ENCODE results near the gene TPM1. TPM values are rescaled to one million over a fixed set of nuclear protein-coding genes. Genes with fewer than 3 reads are reported as not detected.

TPM1 gene
- total RNA-seq, 4 donors from 2014 or later, result 5,599 to 7,718 (median 6,496) TPM

GRCh38 chr15:62997441-62997840 is 45.1 kb upstream of the TPM1 start:
- Histone ChIP-seq H3K36me3 (no peaks in the 10 kb centered on the region), H3K4me3 (no peak overlapping the region), H3K9me3 (no peaks in the 10 kb centered on the region), H3K27me3 (no peaks in the 10 kb centered on the region), H3K4me1 (peaks cover 0 to 4% (median 0%) of the 10 kb centered on the region in 4 donors), H3K27ac (replicated peaks in 1 of 4) (no peak overlapping the region)
- 98% methylated on average over 3 of the region's 3 CpGs for WGBS
- intact Hi-C loops (cut with DNase I), result no loop called here
- no peak for DNase-seq (ENCODE audit: extremely low spot score)
- TF ChIP-seq POLR2AphosphoS5 (IDR thresholded peaks at IDR 0.05) (no peak), CTCF (IDR thresholded peaks at IDR 0.05) (no peak), EP300 (IDR thresholded peaks at IDR 0.05) (no peak), POLR2A (IDR thresholded peaks at IDR 0.05; ENCODE audit: low read depth) (no peak)

GRCh38 chr15:62998262-62998890 is 44.2 kb upstream of the TPM1 start:
- peaks cover 0 to 4% (median 0%) of the 10 kb centered on the region in 4 donors for H3K4me1 ChIP-seq
- no peak overlapping the region for H3K4me3 ChIP-seq
- no peaks in the 10 kb centered on the region for H3K27me3 ChIP-seq
- no peak for DNase-seq (ENCODE audit: extremely low spot score)
- no peaks in the 10 kb centered on the region for H3K36me3 ChIP-seq
- TF ChIP-seq CTCF (IDR thresholded peaks at IDR 0.05), result no peak
- TF ChIP-seq POLR2AphosphoS5 (IDR thresholded peaks at IDR 0.05), result no peak
- TF ChIP-seq POLR2A (IDR thresholded peaks at IDR 0.05; ENCODE audit: low read depth), result no peak
- TF ChIP-seq EP300 (IDR thresholded peaks at IDR 0.05), result no peak
- intact Hi-C loops (cut with DNase I), result no loop called here
- H3K27ac ChIP-seq (replicated peaks in 1 of 4), result no peak overlapping the region
- no peaks in the 10 kb centered on the region for H3K9me3 ChIP-seq
- WGBS, result 97% methylated on average over 6 of the region's 6 CpGs

DNA sequence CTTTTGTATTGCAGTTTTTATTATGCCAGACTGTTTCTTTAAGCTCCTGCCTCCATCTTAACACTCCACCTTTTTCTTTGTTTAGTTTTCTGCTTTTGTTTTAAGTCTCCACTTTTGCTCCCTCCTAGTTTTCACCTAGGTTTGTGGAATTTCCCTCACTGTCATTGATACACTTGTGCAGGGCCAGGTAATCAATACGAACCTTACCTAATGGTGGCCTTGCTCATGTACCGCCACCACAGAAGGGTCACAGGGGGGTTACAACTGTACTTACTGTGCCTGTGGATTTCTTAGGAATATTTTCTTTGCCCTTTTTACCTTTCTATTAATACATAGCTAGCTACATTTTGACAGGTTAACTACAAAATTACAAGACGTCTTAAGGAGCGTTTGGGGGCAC is 43.4 kb upstream of the TPM1 start:
- no peak for TF ChIP-seq POLR2AphosphoS5 (IDR thresholded peaks at IDR 0.05)
- TF ChIP-seq CTCF (IDR thresholded peaks at IDR 0.05), result no peak
- no peak for TF ChIP-seq POLR2A (IDR thresholded peaks at IDR 0.05; ENCODE audit: low read depth)
- TF ChIP-seq EP300 (IDR thresholded peaks at IDR 0.05), result no peak
- no peaks in the 10 kb centered on the region for H3K27me3 ChIP-seq

DNA sequence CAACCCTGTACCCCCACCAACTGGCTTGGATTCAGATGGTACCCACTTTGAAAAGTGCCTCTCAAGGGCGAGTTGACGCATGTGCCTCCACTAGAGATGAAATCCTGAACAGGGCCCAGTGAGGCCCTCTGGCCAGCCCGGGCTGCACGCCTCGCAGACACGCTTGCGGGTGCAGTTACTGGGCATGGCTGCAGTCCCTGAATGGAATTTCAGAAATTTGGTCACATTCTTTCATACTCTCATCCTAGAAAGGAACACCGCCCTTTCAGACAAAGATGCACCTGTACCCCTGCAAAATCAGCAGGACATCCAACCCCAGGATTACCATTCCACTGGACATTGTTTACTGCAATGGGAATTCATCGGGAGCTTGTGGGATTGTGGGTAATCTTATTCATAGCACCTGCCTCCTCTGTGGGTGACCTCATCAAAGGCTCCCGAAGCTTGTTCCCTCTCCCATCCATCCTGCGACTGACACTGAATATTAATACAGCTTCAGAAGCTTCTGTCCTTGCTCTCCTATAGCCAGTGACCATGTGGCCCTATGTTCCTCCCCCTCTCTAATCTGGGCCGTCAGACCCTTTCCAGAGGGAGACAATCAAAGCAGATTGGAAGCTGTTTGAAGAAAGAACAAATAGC is 42.5 kb upstream of the TPM1 start:
- TF ChIP-seq EP300 (IDR thresholded peaks at IDR 0.05) (no peak), CTCF (IDR thresholded peaks at IDR 0.05) (no peak), POLR2AphosphoS5 (IDR thresholded peaks at IDR 0.05) (no peak), POLR2A (IDR thresholded peaks at IDR 0.05; ENCODE audit: low read depth) (no peak)
- 87% methylated on average over 12 of the region's 12 CpGs for WGBS
- Histone ChIP-seq H3K9me3 (no peaks in the 10 kb centered on the region), H3K4me3 (no peak overlapping the region), H3K27ac (replicated peaks in 1 of 4) (no peak overlapping the region), H3K4me1 (peaks cover 0 to 4% (median 0%) of the 10 kb centered on the region in 4 donors), H3K27me3 (no peaks in the 10 kb centered on the region), H3K36me3 (no peaks in the 10 kb centered on the region)
- no peak for DNase-seq (ENCODE audit: extremely low spot score)
- intact Hi-C loops (cut with DNase I), result no loop called here

More for the DNA sequence above, 43.4 kb upstream of the TPM1 start:
- intact Hi-C loops (cut with DNase I), result no loop called here
- no peak for DNase-seq (ENCODE audit: extremely low spot score)
- Histone ChIP-seq H3K9me3 (no peaks in the 10 kb centered on the region), H3K36me3 (no peaks in the 10 kb centered on the region), H3K4me1 (peaks cover 0 to 4% (median 0%) of the 10 kb centered on the region in 4 donors), H3K4me3 (no peak overlapping the region), H3K27ac (replicated peaks in 1 of 4) (no peak overlapping the region)
- WGBS, result 95% methylated on average over 4 of the region's 4 CpGs
